MM.1S (cell line): ENCODE measurements around the gene ZFPM1.

Experiments used
- EZH2 ChIP-seq: fragments of 300-600 bp; sonication (generic); optimal IDR thresholded peaks from 2 replicates; pipeline ENCODE3; 2017; ENCODE audit warnings: low read depth, mild to moderate bottlenecking, antibody characterized with exemption, low read length, mixed read lengths
- TF ChIP-seq, protein P1 (sequence below): fragments of 300-600 bp; sonication (generic); IDR thresholded peaks from 2 replicates; pipeline ENCODE4 v1.5.1; 2016; ENCODE audit warnings: antibody characterized with exemption, low read length, mixed read lengths

DNA sequence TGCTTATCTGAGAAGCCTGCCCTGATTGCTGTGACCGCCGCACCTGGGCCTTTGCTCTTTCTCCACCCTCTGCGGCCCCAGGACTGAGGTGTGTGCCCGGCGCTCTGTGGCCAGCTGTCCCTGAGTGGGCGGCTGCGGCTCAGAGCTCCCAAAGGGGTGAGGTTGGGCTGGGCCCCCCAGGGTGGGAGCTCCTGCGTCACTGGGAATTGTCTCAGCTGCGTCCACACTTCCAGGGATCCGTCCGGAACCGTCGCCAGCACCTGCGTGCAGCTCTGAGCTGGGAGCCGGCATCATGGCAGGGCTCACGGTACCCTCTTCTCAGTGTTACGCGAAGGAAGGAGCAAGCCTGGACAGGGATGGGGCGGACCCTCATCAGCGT, 46.0 kb upstream of the ZFPM1 start:
- no peak for TF ChIP-seq EZH2
- TF ChIP-seq, protein P1, sequence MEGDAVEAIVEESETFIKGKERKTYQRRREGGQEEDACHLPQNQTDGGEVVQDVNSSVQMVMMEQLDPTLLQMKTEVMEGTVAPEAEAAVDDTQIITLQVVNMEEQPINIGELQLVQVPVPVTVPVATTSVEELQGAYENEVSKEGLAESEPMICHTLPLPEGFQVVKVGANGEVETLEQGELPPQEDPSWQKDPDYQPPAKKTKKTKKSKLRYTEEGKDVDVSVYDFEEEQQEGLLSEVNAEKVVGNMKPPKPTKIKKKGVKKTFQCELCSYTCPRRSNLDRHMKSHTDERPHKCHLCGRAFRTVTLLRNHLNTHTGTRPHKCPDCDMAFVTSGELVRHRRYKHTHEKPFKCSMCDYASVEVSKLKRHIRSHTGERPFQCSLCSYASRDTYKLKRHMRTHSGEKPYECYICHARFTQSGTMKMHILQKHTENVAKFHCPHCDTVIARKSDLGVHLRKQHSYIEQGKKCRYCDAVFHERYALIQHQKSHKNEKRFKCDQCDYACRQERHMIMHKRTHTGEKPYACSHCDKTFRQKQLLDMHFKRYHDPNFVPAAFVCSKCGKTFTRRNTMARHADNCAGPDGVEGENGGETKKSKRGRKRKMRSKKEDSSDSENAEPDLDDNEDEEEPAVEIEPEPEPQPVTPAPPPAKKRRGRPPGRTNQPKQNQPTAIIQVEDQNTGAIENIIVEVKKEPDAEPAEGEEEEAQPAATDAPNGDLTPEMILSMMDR = no peak
